ENCODE data around the gene ASTN2. TPM values are rescaled to one million over a fixed set of nuclear protein-coding genes. Genes with fewer than 3 reads are reported as not detected.

Gene ASTN2
- polyA plus RNA-seq, 3 donors from 2014 or later: 1.7 to 4.5 (median 2.2) TPM

GRCh38 chr9:116516456-116516855 lies 898.4 kb downstream of the ASTN2 start:
- no peaks in the 10 kb centered on the region for H3K4me1 Mint-ChIP-seq
- no peak overlapping the region for H3K4me3 Mint-ChIP-seq
- peaks cover 0 to 3% (median 2%) of the 10 kb centered on the region in 3 donors for H3K27me3 Mint-ChIP-seq (ENCODE audit: low read depth in 3 of 3)
- H3K27ac Mint-ChIP-seq: no peak overlapping the region
- no peak for DNase-seq
- H3K9me3 Mint-ChIP-seq: peaks cover 18 to 78% (median 60%) of the 10 kb centered on the region in 6 donors
- peaks cover 0 to 13% (median 4%) of the 10 kb centered on the region in 3 donors for H3K36me3 Mint-ChIP-seq

- Mint-ChIP-seq H3K4me3 (no peak overlapping the region), H3K36me3 (peaks cover 0 to 13% (median 4%) of the 10 kb centered on the region in 3 donors), H3K27ac (no peak overlapping the region), H3K27me3 (ENCODE audit: low read depth in 3 of 3) (peaks cover 0 to 3% (median 2%) of the 10 kb centered on the region in 3 donors), H3K4me1 (no peaks in the 10 kb centered on the region), H3K9me3 (peaks cover 16 to 78% (median 60%) of the 10 kb centered on the region in 6 donors)
- no peak for DNase-seq
Observed at GRCh38 chr9:116515541-116515940, 899.3 kb downstream of the ASTN2 start.

- Mint-ChIP-seq H3K9me3 (peaks cover 13 to 38% (median 29%) of the 10 kb centered on the region in 6 donors), H3K27ac (no peak overlapping the region), H3K27me3 (ENCODE audit: low read depth in 3 of 3) (no peaks in the 10 kb centered on the region), H3K4me3 (no peak overlapping the region), H3K36me3 (peaks cover 0 to 8% (median 4%) of the 10 kb centered on the region in 3 donors), H3K4me1 (no peaks in the 10 kb centered on the region)
- no peak for DNase-seq
Observed at GRCh38 chr9:116506685-116507084, 908.2 kb downstream of the ASTN2 start.

- H3K27me3 Mint-ChIP-seq (ENCODE audit: low read depth in 3 of 3): no peaks in the 10 kb centered on the region
- H3K27ac Mint-ChIP-seq: no peak overlapping the region
- no peaks in the 10 kb centered on the region for H3K4me1 Mint-ChIP-seq
- H3K4me3 Mint-ChIP-seq: no peak overlapping the region
- no peak for DNase-seq
- peaks cover 0 to 8% (median 4%) of the 10 kb centered on the region in 3 donors for H3K36me3 Mint-ChIP-seq
- H3K9me3 Mint-ChIP-seq: peaks cover 10 to 42% (median 19%) of the 10 kb centered on the region in 6 donors
Observed at GRCh38 chr9:116504893-116505480, 909.9 kb downstream of the ASTN2 start.

- H3K27me3 Mint-ChIP-seq (ENCODE audit: low read depth in 3 of 3): no peaks in the 10 kb centered on the region
- no peak overlapping the region for H3K4me3 Mint-ChIP-seq
- peaks cover 0 to 8% (median 4%) of the 10 kb centered on the region in 3 donors for H3K36me3 Mint-ChIP-seq
- H3K27ac Mint-ChIP-seq: no peak overlapping the region
- no peaks in the 10 kb centered on the region for H3K4me1 Mint-ChIP-seq
- H3K9me3 Mint-ChIP-seq: peaks cover 6 to 44% (median 14%) of the 10 kb centered on the region in 6 donors
- DNase-seq: no peak
Observed at GRCh38 chr9:116504081-116504480, 910.8 kb downstream of the ASTN2 start.

GRCh38 chr9:116502746-116503145 lies 912.1 kb downstream of the ASTN2 start:
- H3K36me3 Mint-ChIP-seq: peaks cover 0 to 8% (median 4%) of the 10 kb centered on the region in 3 donors
- DNase-seq: no peak
- H3K27me3 Mint-ChIP-seq (ENCODE audit: low read depth in 3 of 3): no peaks in the 10 kb centered on the region
- peaks cover 3 to 42% (median 8%) of the 10 kb centered on the region in 6 donors for H3K9me3 Mint-ChIP-seq
- H3K27ac Mint-ChIP-seq: no peak overlapping the region
- H3K4me3 Mint-ChIP-seq: no peak overlapping the region
- H3K4me1 Mint-ChIP-seq: no peaks in the 10 kb centered on the region

- H3K4me1 Mint-ChIP-seq: no peaks in the 10 kb centered on the region
- H3K27me3 Mint-ChIP-seq (ENCODE audit: low read depth in 3 of 3): no peaks in the 10 kb centered on the region
- DNase-seq: no peak
- H3K9me3 Mint-ChIP-seq: peaks cover 3 to 35% (median 6%) of the 10 kb centered on the region in 6 donors
- H3K4me3 Mint-ChIP-seq: no peak overlapping the region
- H3K36me3 Mint-ChIP-seq: peaks cover 0 to 8% (median 4%) of the 10 kb centered on the region in 3 donors
- H3K27ac Mint-ChIP-seq: no peak overlapping the region
Observed at GRCh38 chr9:116501871-116502270, 913.0 kb downstream of the ASTN2 start.

- H3K27me3 Mint-ChIP-seq (ENCODE audit: low read depth in 3 of 3): no peaks in the 10 kb centered on the region
- H3K27ac Mint-ChIP-seq: no peak overlapping the region
- DNase-seq: no peak
- H3K36me3 Mint-ChIP-seq: peaks cover 0 to 8% (median 7%) of the 10 kb centered on the region in 3 donors
- peaks cover 0 to 33% (median 6%) of the 10 kb centered on the region in 6 donors for H3K9me3 Mint-ChIP-seq
- H3K4me1 Mint-ChIP-seq: no peaks in the 10 kb centered on the region
- no peak overlapping the region for H3K4me3 Mint-ChIP-seq
Observed at GRCh38 chr9:116499986-116500871, 914.6 kb downstream of the ASTN2 start.

- Mint-ChIP-seq H3K27ac (no peak overlapping the region), H3K36me3 (peaks cover 0 to 8% (median 7%) of the 10 kb centered on the region in 3 donors), H3K27me3 (ENCODE audit: low read depth in 3 of 3) (no peaks in the 10 kb centered on the region), H3K4me3 (no peak overlapping the region), H3K9me3 (peaks cover 0 to 33% (median 6%) of the 10 kb centered on the region in 6 donors), H3K4me1 (no peaks in the 10 kb centered on the region)
- DNase-seq: no peak
Observed at GRCh38 chr9:116499434-116499833, 915.4 kb downstream of the ASTN2 start.

GRCh38 chr9:116497095-116497890 lies 917.6 kb downstream of the ASTN2 start:
- Mint-ChIP-seq H3K9me3 (peaks cover 0 to 27% (median 5%) of the 10 kb centered on the region in 6 donors), H3K36me3 (peaks cover 0 to 7% (median 5%) of the 10 kb centered on the region in 3 donors), H3K4me1 (no peaks in the 10 kb centered on the region), H3K27ac (no peak overlapping the region), H3K4me3 (no peak overlapping the region), H3K27me3 (ENCODE audit: low read depth in 3 of 3) (no peaks in the 10 kb centered on the region)
- DNase-seq: no peak

- no peak for DNase-seq
- Mint-ChIP-seq H3K36me3 (peaks cover 0 to 3% (median 0%) of the 10 kb centered on the region in 3 donors), H3K27me3 (ENCODE audit: low read depth in 3 of 3) (no peaks in the 10 kb centered on the region), H3K4me1 (no peaks in the 10 kb centered on the region), H3K9me3 (peaks cover 0 to 21% (median 0%) of the 10 kb centered on the region in 6 donors), H3K27ac (no peak overlapping the region), H3K4me3 (no peak overlapping the region)
Observed at GRCh38 chr9:116496167-116496566, 918.7 kb downstream of the ASTN2 start.

GRCh38 chr9:116495725-116496124 lies 919.1 kb downstream of the ASTN2 start:
- no peak for DNase-seq
- peaks cover 0 to 3% (median 0%) of the 10 kb centered on the region in 3 donors for H3K36me3 Mint-ChIP-seq
- H3K4me3 Mint-ChIP-seq: no peak overlapping the region
- H3K4me1 Mint-ChIP-seq: no peaks in the 10 kb centered on the region
- no peaks in the 10 kb centered on the region for H3K27me3 Mint-ChIP-seq (ENCODE audit: low read depth in 3 of 3)
- no peak overlapping the region for H3K27ac Mint-ChIP-seq
- H3K9me3 Mint-ChIP-seq: peaks cover 0 to 19% (median 1%) of the 10 kb centered on the region in 6 donors

- DNase-seq: no peak
- Mint-ChIP-seq H3K4me3 (no peak overlapping the region), H3K4me1 (no peaks in the 10 kb centered on the region), H3K36me3 (peaks cover 0 to 3% (median 0%) of the 10 kb centered on the region in 3 donors), H3K27ac (no peak overlapping the region), H3K27me3 (ENCODE audit: low read depth in 3 of 3) (peaks cover 0 to 3% (median 0%) of the 10 kb centered on the region in 3 donors), H3K9me3 (peaks cover 0 to 12% (median 1%) of the 10 kb centered on the region in 6 donors)
Observed at GRCh38 chr9:116494815-116495634, 919.8 kb downstream of the ASTN2 start.

Data from immature natural killer cell (primary cell).